Measurements from ENCODE around the gene GSDMA.

- no peak for TF ChIP-seq CTCF (IDR thresholded peaks at IDR 0.05)
- no peak for TF ChIP-seq POLR2A (IDR thresholded peaks at IDR 0.05)
Measured at GRCh38 chr17:40017422-40018080, 54.7 kb downstream of the GSDMA start.

Data from ovary (tissue), 3 donors.